Tibial artery (tissue), 4 donors: ENCODE results near the gene PARM1.

Source experiments
- DNase-seq, 2 donors: peaks; one replicate each; pipeline ENCODE4 v3.0.0-alpha.2; 2019
- H3K27ac ChIP-seq, 2 donors: fragments of 200-600 bp; sonication (generic) in 1 of 2; 1 replicate in 1 of 2; 2 replicates in 1 of 2; pipeline ENCODE4 v1.5.1; 2018 to 2019; ENCODE audit warnings: mild to moderate bottlenecking in 1 of 2
- H3K27me3 ChIP-seq, 2 donors: fragments of 200-600 bp; sonication (generic) in 1 of 2; one replicate each; pipeline versions ENCODE4 v1.5.1 to v1.6.0; 2016 to 2019
- H3K36me3 ChIP-seq, 3 donors: fragments of 200-600 bp; sonication (generic) in 2 of 3; one replicate each; pipeline ENCODE4 v1.5.1; 2016 to 2019; ENCODE audit warnings: mild to moderate bottlenecking in 2 of 3
- H3K4me1 ChIP-seq, 4 donors: fragments of 200-600 bp; sonication (generic) in 2 of 4; 1 replicate in 3 of 4; 2 replicates in 1 of 4; pipeline ENCODE4 v1.5.1; 2016 to 2019
- H3K4me3 ChIP-seq, 2 donors: fragments of 200-600 bp; sonication (generic) in 1 of 2; 1 replicate in 1 of 2; 2 replicates in 1 of 2; pipeline ENCODE4 v1.5.1; 2018 to 2019; ENCODE audit warnings: mild to moderate bottlenecking in 2 of 2
- H3K9me3 ChIP-seq, 3 donors: fragments of 200-600 bp; sonication (generic) in 1 of 3; one replicate each; pipeline ENCODE4 v1.5.1; 2016 to 2019
- intact Hi-C: fragments of 100-400 bp; cut with DNase I; formaldehyde crosslinking; loops from one replicate; pipeline ENCODE4 v1.15.0; 2023; ENCODE audit warnings: low total_unique reads
- TF ChIP-seq, protein P1 (sequence below), 2 experiments: fragments of 200-600 bp in 1 of 2; fragments of 450-650 bp in 1 of 2; IDR thresholded peaks; one replicate each; pipeline ENCODE4 v1.5.1; 2017 to 2019; ENCODE audit warnings: antibody characterized with exemption in 2 of 2, mild to moderate bottlenecking in 1 of 2, moderate library complexity in 1 of 2

PARM1 gene

DNA sequence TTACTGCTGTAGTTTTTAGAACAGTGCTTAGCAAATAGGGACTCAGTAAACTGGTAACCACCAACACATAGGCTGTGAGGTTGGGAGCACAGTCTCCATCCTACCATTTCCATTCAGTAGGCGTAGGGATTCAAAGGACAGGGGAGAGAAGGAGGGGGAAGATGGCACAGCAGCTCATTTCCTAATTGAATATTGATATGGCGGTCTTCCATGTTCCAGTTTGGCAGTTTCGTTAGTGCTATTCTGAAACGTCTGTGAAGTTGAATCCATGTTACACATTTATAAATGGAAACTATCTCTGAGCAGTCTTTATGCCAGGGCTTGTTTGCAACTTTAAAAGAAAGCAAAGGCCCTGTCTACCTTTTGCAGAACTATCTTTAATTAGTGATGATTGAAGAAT is 105.5 kb downstream of the PARM1 start:
- no peak overlapping the region for H3K4me3 ChIP-seq
- DNase-seq: no peak
- intact Hi-C loops: no loop called here
- no peaks in the 10 kb centered on the region for H3K27me3 ChIP-seq
- H3K4me1 ChIP-seq: peaks cover 0 to 5% (median 0%) of the 10 kb centered on the region in 4 donors
- no peaks in the 10 kb centered on the region for H3K9me3 ChIP-seq
- TF ChIP-seq, protein P1, sequence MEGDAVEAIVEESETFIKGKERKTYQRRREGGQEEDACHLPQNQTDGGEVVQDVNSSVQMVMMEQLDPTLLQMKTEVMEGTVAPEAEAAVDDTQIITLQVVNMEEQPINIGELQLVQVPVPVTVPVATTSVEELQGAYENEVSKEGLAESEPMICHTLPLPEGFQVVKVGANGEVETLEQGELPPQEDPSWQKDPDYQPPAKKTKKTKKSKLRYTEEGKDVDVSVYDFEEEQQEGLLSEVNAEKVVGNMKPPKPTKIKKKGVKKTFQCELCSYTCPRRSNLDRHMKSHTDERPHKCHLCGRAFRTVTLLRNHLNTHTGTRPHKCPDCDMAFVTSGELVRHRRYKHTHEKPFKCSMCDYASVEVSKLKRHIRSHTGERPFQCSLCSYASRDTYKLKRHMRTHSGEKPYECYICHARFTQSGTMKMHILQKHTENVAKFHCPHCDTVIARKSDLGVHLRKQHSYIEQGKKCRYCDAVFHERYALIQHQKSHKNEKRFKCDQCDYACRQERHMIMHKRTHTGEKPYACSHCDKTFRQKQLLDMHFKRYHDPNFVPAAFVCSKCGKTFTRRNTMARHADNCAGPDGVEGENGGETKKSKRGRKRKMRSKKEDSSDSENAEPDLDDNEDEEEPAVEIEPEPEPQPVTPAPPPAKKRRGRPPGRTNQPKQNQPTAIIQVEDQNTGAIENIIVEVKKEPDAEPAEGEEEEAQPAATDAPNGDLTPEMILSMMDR (IDR thresholded peaks at IDR 0.05): no peak
- peaks cover 5 to 16% (median 10%) of the 10 kb centered on the region in 3 donors for H3K36me3 ChIP-seq
- H3K27ac ChIP-seq: no peak overlapping the region

DNA sequence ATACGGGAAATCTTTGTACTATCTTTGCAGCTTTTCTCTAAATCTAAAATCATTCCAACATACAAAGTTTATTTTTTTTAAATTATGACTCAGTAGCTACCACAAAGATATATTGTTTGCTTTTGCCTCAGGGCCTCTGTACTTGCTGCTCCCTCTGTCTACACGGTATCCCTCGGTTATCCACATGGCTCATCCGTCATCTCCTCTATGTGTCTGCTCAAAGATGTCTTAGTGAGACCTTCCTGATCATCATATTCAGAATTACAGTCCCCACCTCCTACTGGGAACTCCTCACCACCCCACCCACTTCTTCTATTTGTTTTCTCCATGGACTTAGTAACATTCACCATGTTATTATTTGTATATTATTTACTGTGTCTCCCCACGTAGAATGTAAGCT is 107.8 kb downstream of the PARM1 start:
- H3K36me3 ChIP-seq: peaks cover under 1 to 4% (median 2%) of the 10 kb centered on the region in 3 donors
- intact Hi-C loops: no loop called here
- H3K27ac ChIP-seq: no peak overlapping the region
- TF ChIP-seq, protein P1 (IDR thresholded peaks at IDR 0.05): no peak
- no peaks in the 10 kb centered on the region for H3K27me3 ChIP-seq
- no peaks in the 10 kb centered on the region for H3K9me3 ChIP-seq
- peaks cover 0 to 5% (median 0%) of the 10 kb centered on the region in 4 donors for H3K4me1 ChIP-seq
- no peak overlapping the region for H3K4me3 ChIP-seq
- DNase-seq: no peak

DNA sequence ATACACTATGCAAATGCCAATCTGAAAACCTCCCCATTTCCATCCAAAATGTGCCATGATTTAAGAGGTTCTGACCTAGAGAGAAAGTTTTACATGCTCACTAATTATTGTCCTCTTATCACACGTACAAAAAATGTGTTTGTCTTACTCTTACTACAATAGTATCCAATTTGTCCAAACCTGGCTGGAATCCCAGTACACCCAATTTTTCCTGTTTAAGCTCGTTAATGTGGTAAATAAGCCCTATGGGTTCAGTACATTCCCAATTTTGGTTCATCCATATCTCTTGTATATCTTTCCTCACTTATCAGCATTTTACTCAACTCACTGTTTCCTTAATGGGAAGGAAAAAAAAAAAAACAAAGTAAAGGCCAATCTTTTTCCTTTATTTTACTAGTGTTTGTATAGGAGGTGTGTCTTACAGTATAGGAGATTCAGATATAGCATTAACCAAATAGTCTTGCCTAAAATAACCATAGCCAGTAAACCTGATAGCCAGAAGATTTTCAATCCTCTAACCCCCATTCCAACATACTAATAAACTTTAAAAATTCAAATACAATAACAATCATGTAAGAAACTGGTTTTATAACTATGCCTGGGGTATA is 109.8 kb downstream of the PARM1 start:
- TF ChIP-seq, protein P1 (IDR thresholded peaks at IDR 0.05): no peak
- no peak overlapping the region for H3K27ac ChIP-seq
- DNase-seq: no peak
- H3K27me3 ChIP-seq: no peaks in the 10 kb centered on the region
- peaks cover 10 to 14% (median 11%) of the 10 kb centered on the region in 3 donors for H3K36me3 ChIP-seq
- no peaks in the 10 kb centered on the region for H3K9me3 ChIP-seq
- intact Hi-C loops: no loop called here
- no peak overlapping the region for H3K4me3 ChIP-seq
- H3K4me1 ChIP-seq: no peaks in the 10 kb centered on the region

DNA sequence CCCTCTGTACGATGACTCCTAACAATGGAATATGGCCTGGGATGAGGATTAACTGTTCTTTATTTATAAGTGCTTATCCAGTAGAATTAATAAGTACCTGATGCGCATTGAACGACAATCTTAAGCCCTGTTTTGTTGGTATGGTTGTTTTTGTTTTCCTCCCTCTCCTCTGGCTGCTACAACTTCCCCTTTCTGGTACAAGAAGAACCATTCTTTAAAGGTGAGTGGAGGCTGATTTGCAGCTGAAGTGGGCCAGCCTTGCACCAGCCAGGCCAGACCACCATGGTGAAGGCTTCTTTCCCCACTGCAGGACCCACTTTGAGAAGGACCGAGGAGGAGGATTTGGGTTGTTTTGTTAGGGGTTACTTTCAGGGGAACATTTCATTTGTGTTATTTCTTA is 113.3 kb downstream of the PARM1 start:
- Histone ChIP-seq H3K4me1 (no peaks in the 10 kb centered on the region), H3K4me3 (no peak overlapping the region), H3K27me3 (no peaks in the 10 kb centered on the region), H3K9me3 (no peaks in the 10 kb centered on the region), H3K36me3 (peaks cover 12 to 22% (median 14%) of the 10 kb centered on the region in 3 donors), H3K27ac (no peak overlapping the region)
- no peak for DNase-seq
- TF ChIP-seq, protein P1 (IDR thresholded peaks at IDR 0.05): no peak
- intact Hi-C loops: no loop called here

- no peaks in the 10 kb centered on the region for H3K27me3 ChIP-seq
- intact Hi-C loops: no loop called here
- no peak overlapping the region for H3K4me3 ChIP-seq
- DNase-seq: no peak
- H3K36me3 ChIP-seq: peaks cover 12 to 22% (median 14%) of the 10 kb centered on the region in 3 donors
- TF ChIP-seq, protein P1 (IDR thresholded peaks at IDR 0.05): no peak
- no peak overlapping the region for H3K27ac ChIP-seq
- no peaks in the 10 kb centered on the region for H3K9me3 ChIP-seq
- no peaks in the 10 kb centered on the region for H3K4me1 ChIP-seq
Observed at GRCh38 chr4:75046641-75047040, 113.7 kb downstream of the PARM1 start.
